ENCODE data around the gene GHRHR. TPM values are rescaled to one million over a fixed set of nuclear protein-coding genes. Genes with fewer than 3 reads are reported as not detected.

Gene GHRHR
- total RNA-seq, 1 donor from 2014 or later: 7.5 TPM

- Mint-ChIP-seq H3K27me3 (ENCODE audit: unreplicated experiment) (peaks cover 13% of the 10 kb centered on the region), H3K4me3 (ENCODE audit: unreplicated experiment) (no peak overlapping the region), H3K36me3 (ENCODE audit: low read depth, unreplicated experiment) (peaks cover 4% of the 10 kb centered on the region), H3K4me1 (ENCODE audit: unreplicated experiment) (peaks cover 9% of the 10 kb centered on the region), H3K9me3 (ENCODE audit: unreplicated experiment) (no peaks in the 10 kb centered on the region), H3K27ac (ENCODE audit: unreplicated experiment) (no peak overlapping the region)
- TF ChIP-seq CTCF (IDR thresholded peaks at IDR 0.05; ENCODE audit: unreplicated experiment): no peak
- DNase-seq (ENCODE audit: low spot score): no peak
Measured at GRCh38 chr7:30970074-30970473, 6.3 kb downstream of the GHRHR start.

- peaks cover 13% of the 10 kb centered on the region for H3K27me3 Mint-ChIP-seq (ENCODE audit: unreplicated experiment)
- H3K4me1 Mint-ChIP-seq (ENCODE audit: unreplicated experiment): peaks cover 9% of the 10 kb centered on the region
- peaks cover 4% of the 10 kb centered on the region for H3K36me3 Mint-ChIP-seq (ENCODE audit: low read depth, unreplicated experiment)
- no peak for TF ChIP-seq CTCF (IDR thresholded peaks at IDR 0.05; ENCODE audit: unreplicated experiment)
- H3K9me3 Mint-ChIP-seq (ENCODE audit: unreplicated experiment): no peaks in the 10 kb centered on the region
- H3K4me3 Mint-ChIP-seq (ENCODE audit: unreplicated experiment): no peak overlapping the region
- no peak for DNase-seq (ENCODE audit: low spot score)
- H3K27ac Mint-ChIP-seq (ENCODE audit: unreplicated experiment): no peak overlapping the region
Measured at GRCh38 chr7:30970594-30971094, 6.9 kb downstream of the GHRHR start.

- no peak overlapping the region for H3K4me3 Mint-ChIP-seq (ENCODE audit: unreplicated experiment)
Measured at GRCh38 chr7:30971440-30971839, 7.7 kb downstream of the GHRHR start.

GRCh38 chr7:30971840-30972563 lies 8.2 kb downstream of the GHRHR start:
- peaks cover 12% of the 10 kb centered on the region for H3K27me3 Mint-ChIP-seq (ENCODE audit: unreplicated experiment)
- peaks cover 4% of the 10 kb centered on the region for H3K36me3 Mint-ChIP-seq (ENCODE audit: low read depth, unreplicated experiment)
- DNase-seq (ENCODE audit: low spot score): no peak
- no peak overlapping the region for H3K27ac Mint-ChIP-seq (ENCODE audit: unreplicated experiment)
- no peak for TF ChIP-seq CTCF (IDR thresholded peaks at IDR 0.05; ENCODE audit: unreplicated experiment)
- peaks cover 12% of the 10 kb centered on the region for H3K4me1 Mint-ChIP-seq (ENCODE audit: unreplicated experiment)
- H3K9me3 Mint-ChIP-seq (ENCODE audit: unreplicated experiment): no peaks in the 10 kb centered on the region
- H3K4me3 Mint-ChIP-seq (ENCODE audit: unreplicated experiment): no peak overlapping the region

More at GRCh38 chr7:30971440-30971839, 7.7 kb downstream of the GHRHR start:
- H3K4me1 Mint-ChIP-seq (ENCODE audit: unreplicated experiment): peaks cover 12% of the 10 kb centered on the region
- H3K27ac Mint-ChIP-seq (ENCODE audit: unreplicated experiment): no peak overlapping the region
- DNase-seq (ENCODE audit: low spot score): no peak
- peaks cover 4% of the 10 kb centered on the region for H3K36me3 Mint-ChIP-seq (ENCODE audit: low read depth, unreplicated experiment)
- H3K9me3 Mint-ChIP-seq (ENCODE audit: unreplicated experiment): no peaks in the 10 kb centered on the region
- TF ChIP-seq CTCF (IDR thresholded peaks at IDR 0.05; ENCODE audit: unreplicated experiment): no peak
- peaks cover 14% of the 10 kb centered on the region for H3K27me3 Mint-ChIP-seq (ENCODE audit: unreplicated experiment)

- no peak for TF ChIP-seq CTCF (IDR thresholded peaks at IDR 0.05; ENCODE audit: unreplicated experiment)
- Mint-ChIP-seq H3K9me3 (ENCODE audit: unreplicated experiment) (no peaks in the 10 kb centered on the region), H3K4me1 (ENCODE audit: unreplicated experiment) (peaks cover 10% of the 10 kb centered on the region), H3K27ac (ENCODE audit: unreplicated experiment) (no peak overlapping the region), H3K36me3 (ENCODE audit: low read depth, unreplicated experiment) (peaks cover 8% of the 10 kb centered on the region), H3K4me3 (ENCODE audit: unreplicated experiment) (no peak overlapping the region), H3K27me3 (ENCODE audit: unreplicated experiment) (peaks cover 7% of the 10 kb centered on the region)
- DNase-seq (ENCODE audit: low spot score): no peak
Measured at GRCh38 chr7:30973292-30973691, 9.5 kb downstream of the GHRHR start.

Measured in endothelial cell (in vitro differentiated cells).